HEK293T (cell line): ENCODE data around the gene NPY.

Source experiments
- BHLHE40 ChIP-seq: fragments of 450-650 bp; IDR thresholded peaks from 2 replicates; pipeline ENCODE4 v1.6.1; 2016; ENCODE audit warnings: mild to moderate bottlenecking, moderate library complexity, borderline replicate concordance
- CTBP1 ChIP-seq: fragments of 450-650 bp; IDR thresholded peaks from 2 replicates; pipeline ENCODE4 v1.6.1; 2016; ENCODE audit warnings: borderline replicate concordance
- FOXK2 ChIP-seq: fragments of 450-650 bp; IDR thresholded peaks from 2 replicates; pipeline ENCODE4 v1.6.1; 2016; ENCODE audit warnings: mild to moderate bottlenecking
- HDGF ChIP-seq: fragments of 450-650 bp; IDR thresholded peaks from 2 replicates; pipeline ENCODE4 v1.6.1; 2017; ENCODE audit warnings: antibody characterized with exemption, borderline replicate concordance
- NFRKB ChIP-seq: fragments of 450-650 bp; IDR thresholded peaks from 2 replicates; pipeline ENCODE4 v1.6.1; 2016; ENCODE audit warnings: mild to moderate bottlenecking, moderate library complexity
- SP1 ChIP-seq: fragments of 450-650 bp; IDR thresholded peaks from 2 replicates; pipeline ENCODE4 v1.6.1; 2017
- SUZ12 ChIP-seq: fragments of 450-650 bp; IDR thresholded peaks from 2 replicates; pipeline ENCODE4 v1.6.1; 2016; ENCODE audit warnings: mild to moderate bottlenecking
- TARDBP ChIP-seq: fragments of 450-650 bp; IDR thresholded peaks from 2 replicates; pipeline ENCODE4 v1.6.1; 2016

DNA sequence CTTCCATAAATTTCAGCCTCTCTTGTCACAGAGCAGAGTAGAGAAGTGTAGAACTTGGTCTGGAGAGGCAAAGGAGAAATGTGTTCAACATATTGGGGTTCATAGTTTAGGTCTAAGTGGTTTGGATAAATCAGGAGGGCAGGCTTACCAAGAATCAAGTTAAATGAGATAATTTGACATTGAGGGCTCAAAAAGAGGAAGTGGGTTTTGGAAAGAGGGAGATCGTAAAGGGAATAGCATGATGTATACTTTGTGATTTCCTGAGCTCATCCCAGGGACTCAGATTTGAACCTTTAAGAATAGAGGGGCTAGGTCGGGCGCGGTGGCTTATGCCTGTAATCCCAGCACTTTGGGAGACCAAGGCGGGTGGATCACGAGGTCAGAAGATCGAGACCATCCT, 34.7 kb upstream of the NPY start:
- no peak for TF ChIP-seq SP1
- TF ChIP-seq FOXK2: no peak
- TF ChIP-seq CTBP1: no peak
- no peak for TF ChIP-seq NFRKB
- no peak for TF ChIP-seq BHLHE40
- no peak for TF ChIP-seq HDGF
- no peak for TF ChIP-seq SUZ12
- no peak for TF ChIP-seq TARDBP
